SK-N-SH (cell line): ENCODE results near the gene MALT1. TPM values are rescaled to one million over a fixed set of nuclear protein-coding genes. Genes with fewer than 3 reads are reported as not detected.

Experiments
- CTCF ChIA-PET: fragments of 300-600, 350-600 bp; formaldehyde crosslinking; extraction: SDS; loops from one replicate; lab custom pipeline; 2021; lab: Yijun Ruan, JAX
- POLR2A ChIA-PET: fragments of 350-600 bp; sonication (Branson Sonifier 250); formaldehyde crosslinking; extraction: SDS; loops from one replicate; lab custom pipeline; 2020; ENCODE audit warnings: antibody characterized with exemption, inconsistent platforms; lab: Yijun Ruan, JAX
- DNase-seq: peaks from one replicate; pipeline ENCODE4 v3.0.0; 2012
- H2AFZ ChIP-seq: fragments of 200-600 bp; sonication (generic); 2 replicates; pipeline ENCODE4 v1.8.1; 2016; ENCODE audit warnings: antibody characterized with exemption, mild to moderate bottlenecking, low read depth
- H3F3A ChIP-seq: fragments of 200-600 bp; sonication (generic); replicated peaks from 2 replicates; pipeline ENCODE3; 2016; ENCODE audit warnings: antibody characterized with exemption, mild to moderate bottlenecking; ENCODE audit not compliant: insufficient read depth
- H3K27ac ChIP-seq, 2 experiments: fragments of 200-500 bp in 1 of 2; fragments of 200-600 bp in 1 of 2; sonication (Bioruptor generic) in 1 of 2; sonication (generic), shearing (Covaris generic) in 1 of 2; 2 replicates each; pipeline versions ENCODE4 v1.5.1 to v1.6.1; 2014 to 2016; ENCODE audit warnings: low read depth in 2 of 2, inconsistent platforms in 1 of 2, low read length in 1 of 2, mild to moderate bottlenecking in 1 of 2, mixed read lengths in 1 of 2
- H3K27me3 ChIP-seq: fragments of 200-600 bp; sonication (generic), shearing (Covaris generic); 2 replicates; pipeline ENCODE4 v1.6.1; 2016; ENCODE audit warnings: mixed run types; ENCODE audit not compliant: insufficient read depth
- H3K36me3 ChIP-seq, 2 experiments: fragments of 200-500 bp in 1 of 2; fragments of 200-600 bp in 1 of 2; sonication (Bioruptor generic) in 1 of 2; sonication (generic) in 1 of 2; replicated peaks in 1 of 2; 2 replicates each; pipeline versions ENCODE3 to v1.5.1; 2014 to 2016; ENCODE audit warnings: low read length in 1 of 2, mild to moderate bottlenecking in 1 of 2; ENCODE audit not compliant: insufficient read depth in 2 of 2, control insufficient read depth in 1 of 2
- H3K4me1 ChIP-seq, 2 experiments: fragments of 200-500 bp in 1 of 2; fragments of 200-600 bp in 1 of 2; sonication (Bioruptor generic) in 1 of 2; sonication (generic), shearing (Covaris generic) in 1 of 2; 2 replicates each; pipeline versions ENCODE4 v1.5.1 to v1.6.1; 2014 to 2016; ENCODE audit warnings: low read depth in 1 of 2, low read length in 1 of 2, mixed run types in 1 of 2; ENCODE audit not compliant: insufficient read depth in 2 of 2, control insufficient read depth in 1 of 2
- H3K4me2 ChIP-seq: fragments of 200-600 bp; sonication (generic), shearing (Covaris generic); 2 replicates; pipeline ENCODE4 v1.6.1; 2017; ENCODE audit warnings: mixed run types
- H3K4me3 ChIP-seq, 2 experiments: fragments of 200-500 bp in 1 of 2; fragments of 200-600 bp in 1 of 2; sonication (Bioruptor generic) in 1 of 2; sonication (generic), shearing (Covaris generic) in 1 of 2; 2 replicates each; pipeline versions ENCODE4 v1.5.1 to v1.8.1; 2014 to 2016; ENCODE audit warnings: low read depth in 2 of 2, inconsistent platforms in 1 of 2, low read length in 1 of 2, mild to moderate bottlenecking in 1 of 2, mixed read lengths in 1 of 2, moderate library complexity in 1 of 2
- H3K79me2 ChIP-seq: fragments of 200-600 bp; sonication (generic); 2 replicates; pipeline ENCODE4 v1.8.1; 2017; ENCODE audit warnings: mild to moderate bottlenecking; ENCODE audit not compliant: insufficient read depth
- H3K9ac ChIP-seq: fragments of 200-600 bp; sonication (generic); 2 replicates; pipeline ENCODE4 v1.6.1; 2017; ENCODE audit warnings: mixed run types
- H3K9me2 ChIP-seq: fragments of 200-600 bp; sonication (generic); 2 replicates; pipeline ENCODE4 v1.6.1; 2017; ENCODE audit warnings: mixed run types
- H3K9me3 ChIP-seq: fragments of 200-600 bp; sonication (generic); 2 replicates; pipeline ENCODE4 v1.6.1; 2017; ENCODE audit warnings: mixed run types, mild to moderate bottlenecking, moderate library complexity
- H4K20me1 ChIP-seq: fragments of 200-600 bp; sonication (generic); 2 replicates; pipeline ENCODE4 v1.6.1; 2017; ENCODE audit warnings: mild to moderate bottlenecking, mixed run types; ENCODE audit not compliant: insufficient read depth
- CHD2 ChIP-seq: fragments of 150-350 bp; IDR thresholded peaks from 2 replicates; pipeline ENCODE4 v1.6.1; 2018; ENCODE audit warnings: low read length; ENCODE audit not compliant: partially characterized antibody
- EP300 ChIP-seq, 2 experiments: IDR thresholded peaks; 2 replicates each; pipeline versions ENCODE4 v1.4.0 to v1.6.1; 2012; ENCODE audit warnings: borderline replicate concordance in 1 of 2, low read depth in 1 of 2, low read length in 1 of 2
- EZH2phosphoT487 ChIP-seq: fragments of 200-600 bp; sonication (generic); IDR thresholded peaks from 2 replicates; pipeline ENCODE4 v1.6.1; 2017; ENCODE audit warnings: low read depth, mixed run types, mild to moderate bottlenecking, antibody characterized with exemption, moderate library complexity, borderline replicate concordance
- FOSL2 ChIP-seq: IDR thresholded peaks from 2 replicates; pipeline ENCODE4 v1.4.0; 2012; ENCODE audit warnings: low read depth, mild to moderate bottlenecking, moderate library complexity, borderline replicate concordance
- FOXJ3 ChIP-seq: sonication (generic); formaldehyde crosslinking; IDR thresholded peaks from 2 replicates; pipeline ENCODE4 v1.5.1; 2020; ENCODE audit warnings: mild to moderate bottlenecking, missing genetic modification reagents
- FOXM1 ChIP-seq: IDR thresholded peaks from 2 replicates; pipeline ENCODE4 v1.4.0; 2012; ENCODE audit warnings: low read depth, mild to moderate bottlenecking
- GATA2 ChIP-seq: sonication (generic); formaldehyde crosslinking; IDR thresholded peaks from 2 replicates; pipeline ENCODE4 v1.5.0; 2020; ENCODE audit warnings: mild to moderate bottlenecking, missing genetic modification reagents
- JUND ChIP-seq: IDR thresholded peaks from 2 replicates; pipeline ENCODE4 v1.4.0; 2012
- MAX ChIP-seq: IDR thresholded peaks from 2 replicates; pipeline ENCODE4 v1.4.0; 2012; ENCODE audit warnings: low read depth
- MXI1 ChIP-seq: IDR thresholded peaks from 2 replicates; pipeline ENCODE4 v1.6.1; 2012; ENCODE audit warnings: mild to moderate bottlenecking, low read depth, low read length, improper control_type of control experiment
- PBX3 ChIP-seq: IDR thresholded peaks from 2 replicates; pipeline ENCODE4; 2012
- POLR2AphosphoS5 ChIP-seq: IDR thresholded peaks from 2 replicates; pipeline ENCODE4 v1.6.1; 2012; ENCODE audit warnings: low read depth, low read length
- RAD21 ChIP-seq: IDR thresholded peaks from 2 replicates; pipeline ENCODE4 v1.6.1; 2012; ENCODE audit warnings: mild to moderate bottlenecking, low read length
- RCOR1 ChIP-seq: fragments of 150-350 bp; IDR thresholded peaks from 2 replicates; pipeline ENCODE4 v1.6.1; 2017; ENCODE audit warnings: antibody characterized with exemption, low read length
- REST ChIP-seq: IDR thresholded peaks from 2 replicates; pipeline ENCODE4 v1.6.1; 2012; ENCODE audit warnings: mild to moderate bottlenecking, low read depth, low read length, moderate library complexity
- RXRA ChIP-seq: IDR thresholded peaks from 2 replicates; pipeline ENCODE4 v1.4.0; 2012; ENCODE audit warnings: low read depth, mild to moderate bottlenecking, borderline replicate concordance
- SIN3A ChIP-seq: IDR thresholded peaks from 2 replicates; pipeline ENCODE4 v1.6.1; 2012; ENCODE audit warnings: low read depth, mild to moderate bottlenecking, low read length, moderate library complexity, borderline replicate concordance
- SMC3 ChIP-seq: IDR thresholded peaks from 2 replicates; pipeline ENCODE4 v1.6.1; 2012; ENCODE audit warnings: low read depth, low read length, improper control_type of control experiment
- TAF1 ChIP-seq: IDR thresholded peaks from 2 replicates; pipeline ENCODE4 v1.6.1; 2012; ENCODE audit warnings: low read depth, mild to moderate bottlenecking, low read length, moderate library complexity, borderline replicate concordance
- TCF12 ChIP-seq: IDR thresholded peaks from 2 replicates; pipeline ENCODE4 v1.4.0; 2012
- USF1 ChIP-seq: IDR thresholded peaks from 2 replicates; pipeline ENCODE4 v1.4.0; 2012; ENCODE audit warnings: low read depth, borderline replicate concordance
- YY1 ChIP-seq: IDR thresholded peaks from 2 replicates; pipeline ENCODE4 v1.4.0; 2012; ENCODE audit warnings: low read depth, mild to moderate bottlenecking
- WGBS: methylation state at CpG from one replicate; pipeline ENCODE4 v1.1.6; 2017; ENCODE audit warnings: low lambda C conversion rate; 5-methylcytosine and 5-hydroxymethylcytosine counted together
- polyA plus RNA-seq, 3 experiments: library from polyadenylated mRNA; depleted of rRNA; stranded (reverse); fragments of >200 nt; gene quantifications; 2 replicates each; pipeline ENCODE4 v1.2.3, GENCODE V29; 2012

Gene MALT1
- polyA plus RNA-seq, 1 of the 3 experiments (the other 2 are of a cell fraction): 6.6 TPM

GRCh38 chr18:58625839-58626238 lies 45.4 kb upstream of the MALT1 start:
- H3K27me3 ChIP-seq: no peaks in the 10 kb centered on the region
- no peak overlapping the region for H3K27ac ChIP-seq
- CTCF ChIA-PET: interaction anchor here (1.0 to 1.6 kb wide), 3 partner anchors 10 to 156 kb away, joined by 3 to 5 read pairs (median 3); no protein-coding TSS in a partner anchor
- H3K9me3 ChIP-seq: no peaks in the 10 kb centered on the region
- H4K20me1 ChIP-seq: no peaks in the 10 kb centered on the region
- H3K36me3 ChIP-seq: no peaks in the 10 kb centered on the region
- 94% methylated on average over 10 of the region's 10 CpGs for WGBS
- H3K9me2 ChIP-seq: no peaks in the 10 kb centered on the region
- no peaks in the 10 kb centered on the region for H3F3A ChIP-seq
- POLR2A ChIA-PET: no interaction called here
- no peak overlapping the region for H2AFZ ChIP-seq
- no peak for TF ChIP-seq USF1
- no peak for TF ChIP-seq TCF12
- no peak for TF ChIP-seq EP300 (IDR thresholded peaks at IDR 0.05; ENCODE audit: borderline replicate concordance in 1 of 2, low read depth in 1 of 2, low read length in 1 of 2)
- TF ChIP-seq JUND: no peak
- TF ChIP-seq REST: no peak
- no peak for TF ChIP-seq SMC3
- H3K4me3 ChIP-seq: no peak overlapping the region
- no peak for DNase-seq
- no peak overlapping the region for H3K9ac ChIP-seq
- H3K4me1 ChIP-seq: peaks cover 0 to 10% of the 10 kb centered on the region in 2 experiments; a peak in 2 of 4 replicates
- H3K79me2 ChIP-seq: no peaks in the 10 kb centered on the region
- H3K4me2 ChIP-seq: no peak overlapping the region

- H3K27me3 ChIP-seq: no peaks in the 10 kb centered on the region
- no peak overlapping the region for H3K9ac ChIP-seq
- H4K20me1 ChIP-seq: no peaks in the 10 kb centered on the region
- H3K9me3 ChIP-seq: no peaks in the 10 kb centered on the region
- POLR2A ChIA-PET: no interaction called here
- H3K4me1 ChIP-seq: peaks cover 0 to 10% of the 10 kb centered on the region in 2 experiments; a peak in 2 of 4 replicates
- no peak overlapping the region for H3K4me3 ChIP-seq
- TF ChIP-seq RAD21: no peak
- TF ChIP-seq YY1: no peak
- TF ChIP-seq MAX: no peak
- no peak for TF ChIP-seq GATA2 (CRISPR knock-in tag)
- TF ChIP-seq EP300 (IDR thresholded peaks at IDR 0.05; ENCODE audit: borderline replicate concordance in 1 of 2, low read depth in 1 of 2, low read length in 1 of 2): no peak
- TF ChIP-seq SIN3A: no peak
- TF ChIP-seq TAF1: no peak
- TF ChIP-seq JUND: no peak
- TF ChIP-seq RXRA: no peak
- no peak for TF ChIP-seq FOSL2
- no peak for TF ChIP-seq POLR2AphosphoS5
- no peak for TF ChIP-seq MXI1
- no peak for TF ChIP-seq CHD2
- TF ChIP-seq FOXM1: no peak
- no peak for TF ChIP-seq FOXJ3 (CRISPR knock-in tag)
- no peak for TF ChIP-seq PBX3
- TF ChIP-seq RCOR1: no peak
- no peak for TF ChIP-seq EZH2phosphoT487
- TF ChIP-seq, all 33 proteins: peak for 0
- no peaks in the 10 kb centered on the region for H3K36me3 ChIP-seq
- DNase-seq: no peak
- CTCF ChIA-PET: no interaction called here
- no peaks in the 10 kb centered on the region for H3K79me2 ChIP-seq
- H3K4me2 ChIP-seq: no peak overlapping the region
- 96% methylated on average over 2 of the region's 2 CpGs for WGBS
- no peak overlapping the region for H2AFZ ChIP-seq
- H3K9me2 ChIP-seq: no peaks in the 10 kb centered on the region
- no peaks in the 10 kb centered on the region for H3F3A ChIP-seq
- H3K27ac ChIP-seq: no peak overlapping the region
Observed at GRCh38 chr18:58630071-58630470, 41.2 kb upstream of the MALT1 start.
